Measurements from ENCODE around the gene BBLN. TPM values are rescaled to one million over a fixed set of nuclear protein-coding genes. Genes with fewer than 3 reads are reported as not detected.

BBLN gene
- total and polyA plus RNA-seq, 2 of the 4 experiments (the other 2 are of a cell fraction), result 25.1 to 103 TPM

GRCh38 chr9:128145536-128145935 is 14.5 kb upstream of the BBLN start:
- dilution Hi-C loops (cut with HindIII; ENCODE audit: low sequenced_read_pairs, unreplicated experiment), result no loop called here
- no peak for ATAC-seq (ENCODE audit: low read depth)
- WGBS, 2 experiments (ENCODE audit: extremely low coverage in 2 of 2, insufficient read length in 1 of 2), result 90% methylated on average over 2 of the region's 8 CpGs; no CpG with 5 or more reads in 1 of the 2 experiments

More at GRCh38 chr9:128145536-128145935, 14.5 kb upstream of the BBLN start:
- no peak overlapping the region for H2BK20ac ChIP-seq (ENCODE audit: low read depth, low read length)
- H4K5ac ChIP-seq (ENCODE audit: low read depth, low read length), result no peak overlapping the region
- no peak overlapping the region for H4K8ac ChIP-seq (ENCODE audit: low read depth in 2 of 2, low read length in 2 of 2)
- H2BK5ac ChIP-seq (ENCODE audit: low read depth, low read length, poor library complexity, severe bottlenecking), result no peak overlapping the region
- H2BK120ac ChIP-seq (ENCODE audit: low read depth, low read length), result no peak overlapping the region
- no peak overlapping the region for H2AK5ac ChIP-seq (ENCODE audit: low read depth, low read length)
- no peak overlapping the region for H2AK9ac ChIP-seq (replicated peaks; ENCODE audit: low read depth, low read length, poor library complexity)
- H2AFZ ChIP-seq (replicated peaks; ENCODE audit: low read length, poor library complexity), result no peak overlapping the region
- in situ Hi-C loops (cut with MboI; ENCODE audit: low sequenced_read_pairs) (no loop called here), intact Hi-C loops (cut with micrococcal nuclease) (no loop called here)
- ChIA-PET CTCF (no interaction called here), POLR2A (ENCODE audit: unreplicated experiment) (no interaction called here)
- H3K4me1 ChIP-seq (ENCODE audit: control insufficient read depth, insufficient read depth, low read length), result no peaks in the 10 kb centered on the region
- no TSS peak for BruUV-seq (replicated peaks)
- no peak overlapping the region for H3K18ac ChIP-seq (ENCODE audit: low read depth, low read length)
- H4K91ac ChIP-seq (ENCODE audit: insufficient read depth, low read depth, low read length), result no peak overlapping the region
- no peaks in the 10 kb centered on the region for H3K36me3 ChIP-seq (ENCODE audit: control insufficient read depth, insufficient read depth, low read length)
- no peak overlapping the region for H3K23ac ChIP-seq (ENCODE audit: low read depth, low read length)
- no peak overlapping the region for H2BK15ac ChIP-seq (ENCODE audit: low read depth, low read length)
- DNase-seq, result no peak
- no peak overlapping the region for H3K56ac ChIP-seq (ENCODE audit: extremely low read depth, insufficient read depth, low read length)
- H3K4ac ChIP-seq (ENCODE audit: low read depth, low read length), result no peak overlapping the region; the same call in 1 of the 2 replicates
- TF ChIP-seq MAZ (IDR thresholded peaks at IDR 0.05; ENCODE audit: borderline replicate concordance, low read depth, low read length) (no peak), SMC3 (IDR thresholded peaks at IDR 0.05; ENCODE audit: low read depth, low read length) (no peak), RCOR1 (IDR thresholded peaks at IDR 0.05; ENCODE audit: insufficient replicate concordance, low read length) (no peak), RAD21 (IDR thresholded peaks at IDR 0.05; ENCODE audit: low read length) (no peak), ELK1 (IDR thresholded peaks at IDR 0.05; ENCODE audit: borderline replicate concordance, low read depth, low read length) (no peak), USF2 (IDR thresholded peaks at IDR 0.05; ENCODE audit: low read depth, low read length) (no peak), MAFK (IDR thresholded peaks at IDR 0.05; ENCODE audit: low read depth, low read length) (no peak)
- no peaks in the 10 kb centered on the region for H3K9me3 ChIP-seq (ENCODE audit: control insufficient read depth, insufficient read depth, low read length)
- H3K9me1 ChIP-seq (ENCODE audit: insufficient read depth, low read length), result 0 out of 2 replicates have a peak, but pooled peaks cover 2% of the 10 kb centered on the region
- no peak overlapping the region for H3K4me3 ChIP-seq (ENCODE audit: insufficient read depth, low read depth, low read length)
- H3K9ac ChIP-seq (ENCODE audit: low read depth, low read length), result no peak overlapping the region
- no peak overlapping the region for H3K27ac ChIP-seq (ENCODE audit: insufficient read depth, low read length)
- peaks cover 8% of the 10 kb centered on the region; the same call in 1 of the 2 replicates for H3K27me3 ChIP-seq (ENCODE audit: control insufficient read depth, insufficient read depth, low read length)
- no peak overlapping the region for H3K14ac ChIP-seq (replicated peaks; ENCODE audit: low read depth, low read length)
- no peaks in the 10 kb centered on the region; the same call in 1 of the 2 replicates for H4K20me1 ChIP-seq (ENCODE audit: insufficient read depth, low read length)
- no peak overlapping the region for H3K4me2 ChIP-seq (ENCODE audit: low read depth, low read length)
- H3K79me1 ChIP-seq (ENCODE audit: low read depth in 1 of 2, low read length in 2 of 2), result no peaks in the 10 kb centered on the region
